B cell (primary cell): Measurements from ENCODE around the gene MAP1LC3B2. TPM values are rescaled to one million over a fixed set of nuclear protein-coding genes. Genes with fewer than 3 reads are reported as not detected.

ENCODE experiments used
- ATAC-seq: fragments of 200-7000 bp; cut with Tn5 transposase; one replicate; pipeline ENCODE4 v1.10.0; 2021; ENCODE audit warnings: low read depth, mild to moderate bottlenecking, moderate number of reproducible peaks, moderate library complexity
- CTCF ChIA-PET: fragments of 350-600 bp; sonication (Branson Sonifier 250); formaldehyde crosslinking; loops from one replicate; lab custom pipeline; 2021; ENCODE audit warnings: antibody characterized with exemption, inconsistent platforms; lab: Charles Lee
- POLR2A ChIA-PET: fragments of 350-600 bp; sonication (Branson Sonifier 250); formaldehyde crosslinking; loops from one replicate; lab custom pipeline; 2021; ENCODE audit warnings: antibody characterized with exemption; lab: Charles Lee
- DNase-seq: peaks from one replicate; pipeline ENCODE4 v3.0.0; 2013
- H2AFZ ChIP-seq: 2 replicates; pipeline ENCODE4 v1.6.1; 2012; ENCODE audit warnings: mild to moderate bottlenecking, low read depth, low read length; ENCODE audit not compliant: insufficient read depth, poor library complexity, severe bottlenecking
- H3K27ac ChIP-seq, 2 donors: 1 replicate in 1 of 2; 2 replicates in 1 of 2; pipeline ENCODE4 v1.5.1; 2012 to 2013; ENCODE audit warnings: low read length in 2 of 2, mild to moderate bottlenecking in 2 of 2, moderate library complexity in 1 of 2
- H3K27me3 ChIP-seq, 4 experiments: fragments of 200-600 bp in 1 of 4; sonication (generic) in 1 of 4; replicated peaks in 1 of 4; 1 replicate in 2 of 4; 2 replicates in 2 of 4; pipeline versions ENCODE4 v1.6.1 to v1.7.0; 2013 to 2016; ENCODE audit warnings: low read length in 3 of 4, mild to moderate bottlenecking in 2 of 4, mixed read lengths in 1 of 4, moderate library complexity in 1 of 4; ENCODE audit not compliant: insufficient read depth in 4 of 4, control insufficient read depth in 3 of 4; ENCODE audit errors: control extremely low read depth in 1 of 4
- H3K36me3 ChIP-seq, 2 experiments: replicated peaks in 1 of 2; 1 replicate in 1 of 2; 2 replicates in 1 of 2; pipeline versions ENCODE4 v1.6.1 to v1.7.1; 2013; ENCODE audit warnings: low read length in 1 of 2; ENCODE audit not compliant: insufficient read depth in 2 of 2, control insufficient read depth in 1 of 2; ENCODE audit errors: control extremely low read depth in 1 of 2, extremely low read depth in 1 of 2
- H3K4me1 ChIP-seq, 2 donors: fragments of 200-600 bp in 1 of 2; sonication (generic) in 1 of 2; 1 replicate in 1 of 2; 2 replicates in 1 of 2; pipeline versions ENCODE4 v1.5.1 to v1.6.1; 2013 to 2017; ENCODE audit warnings: low read length in 2 of 2; ENCODE audit not compliant: control insufficient read depth in 2 of 2, insufficient read depth in 2 of 2
- H3K4me2 ChIP-seq: replicated peaks from 2 replicates; pipeline ENCODE3; 2012; ENCODE audit warnings: mild to moderate bottlenecking, low read depth, low read length; ENCODE audit not compliant: poor library complexity, severe bottlenecking
- H3K4me3 ChIP-seq, 5 experiments: fragments of 200-600 bp in 1 of 5; sonication (generic) in 1 of 5; 1 replicate in 3 of 5; 2 replicates in 2 of 5; pipeline versions ENCODE4 v1.5.1 to v1.7.0; 2011 to 2016; ENCODE audit warnings: low read length in 4 of 5, mild to moderate bottlenecking in 4 of 5, low read depth in 2 of 5, control low read depth in 1 of 5, moderate library complexity in 1 of 5; ENCODE audit not compliant: insufficient read depth in 1 of 5; ENCODE audit errors: control extremely low read depth in 1 of 5, extremely low read depth in 1 of 5
- H3K79me2 ChIP-seq: fragments of 200-600 bp; sonication (generic); one replicate; pipeline ENCODE4 v1.6.0; 2016; ENCODE audit warnings: low read length; ENCODE audit not compliant: control insufficient read depth, insufficient read depth
- H3K9ac ChIP-seq: fragments of 200-600 bp; sonication (generic); 2 replicates; pipeline ENCODE4 v1.6.1; 2017; ENCODE audit warnings: mild to moderate bottlenecking, low read length, moderate library complexity
- H3K9me3 ChIP-seq, 3 donors: one replicate each; pipeline versions ENCODE4 v1.6.1 to v1.7.1; 2013; ENCODE audit warnings: low read length in 2 of 3; ENCODE audit not compliant: control insufficient read depth in 2 of 3, insufficient read depth in 1 of 3; ENCODE audit errors: control extremely low read depth in 1 of 3
- H4K20me1 ChIP-seq: 2 replicates; pipeline ENCODE4 v1.6.0; 2012; ENCODE audit warnings: mild to moderate bottlenecking, low read length; ENCODE audit not compliant: insufficient read depth, control insufficient read depth, poor library complexity, severe bottlenecking
- H3K27ac Mint-ChIP-seq: one replicate; pipeline ENCODE4 v1.8.0; 2021; ENCODE audit warnings: mixed read lengths
- H3K27me3 Mint-ChIP-seq: one replicate; pipeline ENCODE4 v1.8.0; 2021; ENCODE audit warnings: mixed read lengths
- H3K4me1 Mint-ChIP-seq: one replicate; pipeline ENCODE4 v1.8.0; 2021; ENCODE audit warnings: mixed read lengths
- H3K4me3 Mint-ChIP-seq: one replicate; pipeline ENCODE4 v1.8.0; 2021; ENCODE audit warnings: mixed read lengths
- H3K9me3 Mint-ChIP-seq: one replicate; pipeline ENCODE4 v1.8.0; 2022; ENCODE audit warnings: mixed read lengths; ENCODE audit not compliant: insufficient read depth
- EZH2 ChIP-seq: IDR thresholded peaks from 2 replicates; pipeline ENCODE4 v1.6.1; 2012; ENCODE audit warnings: borderline replicate concordance, low read depth, mild to moderate bottlenecking, moderate library complexity, low read length; ENCODE audit not compliant: insufficient read depth, poor library complexity, severe bottlenecking
- WGBS: methylation state at CpG from one replicate; pipeline ENCODE4 v1.1.5; 2013; ENCODE audit warnings: missing lambda C conversion rate; ENCODE audit not compliant: insufficient coverage; 5-methylcytosine and 5-hydroxymethylcytosine counted together
- intact Hi-C: fragments of 100-400 bp; cut with micrococcal nuclease; formaldehyde crosslinking; loops from one replicate; pipeline ENCODE4 v1.10.0; 2022
- polyA plus RNA-seq: library from polyadenylated mRNA; depleted of rRNA; stranded (reverse); fragments of >200 nt; gene quantifications from 2 replicates; pipeline ENCODE4 v1.2.3, GENCODE V29; 2012
- total RNA-seq, 2 donors: library from RNA; stranded (reverse); fragments of 120-200 nt in 1 of 2; gene quantifications; 1 replicate in 1 of 2; 2 replicates in 1 of 2; pipeline versions ENCODE4 v1.2.3 to v1.2.4, GENCODE V29; 2013 to 2022
- TF ChIP-seq, protein P1 (sequence below): fragments of 200-600 bp; IDR thresholded peaks from one replicate; pipeline ENCODE4 v1.8.0; 2022; ENCODE audit warnings: antibody characterized with exemption, mild to moderate bottlenecking

MAP1LC3B2 gene
- total and polyA plus RNA-seq, 2 donors (not counting 1 experiment from before 2014, with no cell fraction given) = 0.28 to 1.0 TPM

- TF ChIP-seq, protein P1, sequence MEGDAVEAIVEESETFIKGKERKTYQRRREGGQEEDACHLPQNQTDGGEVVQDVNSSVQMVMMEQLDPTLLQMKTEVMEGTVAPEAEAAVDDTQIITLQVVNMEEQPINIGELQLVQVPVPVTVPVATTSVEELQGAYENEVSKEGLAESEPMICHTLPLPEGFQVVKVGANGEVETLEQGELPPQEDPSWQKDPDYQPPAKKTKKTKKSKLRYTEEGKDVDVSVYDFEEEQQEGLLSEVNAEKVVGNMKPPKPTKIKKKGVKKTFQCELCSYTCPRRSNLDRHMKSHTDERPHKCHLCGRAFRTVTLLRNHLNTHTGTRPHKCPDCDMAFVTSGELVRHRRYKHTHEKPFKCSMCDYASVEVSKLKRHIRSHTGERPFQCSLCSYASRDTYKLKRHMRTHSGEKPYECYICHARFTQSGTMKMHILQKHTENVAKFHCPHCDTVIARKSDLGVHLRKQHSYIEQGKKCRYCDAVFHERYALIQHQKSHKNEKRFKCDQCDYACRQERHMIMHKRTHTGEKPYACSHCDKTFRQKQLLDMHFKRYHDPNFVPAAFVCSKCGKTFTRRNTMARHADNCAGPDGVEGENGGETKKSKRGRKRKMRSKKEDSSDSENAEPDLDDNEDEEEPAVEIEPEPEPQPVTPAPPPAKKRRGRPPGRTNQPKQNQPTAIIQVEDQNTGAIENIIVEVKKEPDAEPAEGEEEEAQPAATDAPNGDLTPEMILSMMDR = no peak
- TF ChIP-seq EZH2 = no peak
- peak overlapping the region; percentile 56 for H3K27ac Mint-ChIP-seq
- H3K27me3 Mint-ChIP-seq = no peaks in the 10 kb centered on the region
- H3K27ac ChIP-seq = no peak overlapping the region
- no peak overlapping the region for H3K4me2 ChIP-seq
- ATAC-seq = no peak
- no peaks in the 10 kb centered on the region for H3K36me3 ChIP-seq
- no peak for DNase-seq
- H2AFZ ChIP-seq = no peak overlapping the region
- H4K20me1 ChIP-seq = no peaks in the 10 kb centered on the region
- H3K79me2 ChIP-seq = no peaks in the 10 kb centered on the region
- 52% methylated on average over 3 of the region's 6 CpGs for WGBS
- peaks cover 1 to 14% (median 7%) of the 10 kb centered on the region in 3 donors for H3K9me3 ChIP-seq
- peaks cover 47% of the 10 kb centered on the region for H3K4me1 Mint-ChIP-seq
- H3K4me3 Mint-ChIP-seq = peak overlapping the region; percentile 13
- ChIA-PET POLR2A (interaction anchor here (0.6 to 2.9 kb wide), 3 partner anchors 24 to 320 kb away, joined by 3 to 17 read pairs (median 5); partner anchors contain the start of gene HRK), CTCF (interaction anchor here (1.1 to 3.7 kb wide), 6 partner anchors 18 to 283 kb away, joined by 3 to 34 read pairs (median 5); no protein-coding TSS in a partner anchor)
- no peaks in the 10 kb centered on the region for H3K27me3 ChIP-seq
- intact Hi-C loops = no loop called here
- peaks cover 6% of the 10 kb centered on the region for H3K9me3 Mint-ChIP-seq
- no peak overlapping the region for H3K9ac ChIP-seq
- H3K4me3 ChIP-seq = no peak overlapping the region
- peaks cover 42 to 54% of the 10 kb centered on the region in 2 donors for H3K4me1 ChIP-seq
Measured at GRCh38 chr12:116561181-116561821, 2.1 kb downstream of the MAP1LC3B2 start.

GRCh38 chr12:116562090-116562489 is 2.9 kb downstream of the MAP1LC3B2 start:
- H3K27ac ChIP-seq = no peak overlapping the region
- H3K4me3 ChIP-seq = no peak overlapping the region
- ATAC-seq (no peak), DNase-seq (no peak)
- H4K20me1 ChIP-seq = no peaks in the 10 kb centered on the region
- intact Hi-C loops = no loop called here
- no peaks in the 10 kb centered on the region for H3K27me3 ChIP-seq
- Mint-ChIP-seq H3K4me1 (peaks cover 39% of the 10 kb centered on the region), H3K9me3 (peaks cover 6% of the 10 kb centered on the region), H3K27me3 (no peaks in the 10 kb centered on the region), H3K4me3 (no peak overlapping the region), H3K27ac (no peak overlapping the region)
- H3K9me3 ChIP-seq = peaks cover 1 to 14% (median 7%) of the 10 kb centered on the region in 3 donors
- WGBS = 86% methylated on average over 2 of the region's 7 CpGs
- H3K4me2 ChIP-seq = no peak overlapping the region
- ChIA-PET CTCF (interaction anchor here (1.5 to 2.1 kb wide), 3 partner anchors 17 to 38 kb away, joined by 5 read pairs; no protein-coding TSS in a partner anchor), POLR2A (interaction anchor here (1.0 kb wide), 1 partner anchor 286 kb away, joined by 5 read pairs; no protein-coding TSS in a partner anchor)
- H2AFZ ChIP-seq = no peak overlapping the region
- TF ChIP-seq EZH2 = no peak
- TF ChIP-seq, protein P1 = no peak
- no peak overlapping the region for H3K9ac ChIP-seq
- H3K4me1 ChIP-seq = peaks cover 38 to 47% of the 10 kb centered on the region in 2 donors
- no peaks in the 10 kb centered on the region for H3K36me3 ChIP-seq
- no peaks in the 10 kb centered on the region for H3K79me2 ChIP-seq
